Uterus (tissue), 2 donors: Measurements from ENCODE around the gene RGS6.

ENCODE experiments used
- POLR2A ChIP-seq, 2 donors: fragments of 450-650 bp; IDR thresholded peaks; one replicate each; pipeline ENCODE4 v1.6.1; 2016; ENCODE audit warnings: antibody characterized with exemption in 2 of 2, mild to moderate bottlenecking in 1 of 2, moderate library complexity in 1 of 2
- TF ChIP-seq, protein P1 (sequence below), 4 experiments: fragments of 200-600 bp in 2 of 4; fragments of 450-650 bp in 2 of 4; sonication (generic) in 2 of 4; IDR thresholded peaks; one replicate each; pipeline ENCODE4 v1.5.1; 2016 to 2019; ENCODE audit warnings: antibody characterized with exemption in 4 of 4, mild to moderate bottlenecking in 2 of 4, moderate library complexity in 1 of 4

DNA sequence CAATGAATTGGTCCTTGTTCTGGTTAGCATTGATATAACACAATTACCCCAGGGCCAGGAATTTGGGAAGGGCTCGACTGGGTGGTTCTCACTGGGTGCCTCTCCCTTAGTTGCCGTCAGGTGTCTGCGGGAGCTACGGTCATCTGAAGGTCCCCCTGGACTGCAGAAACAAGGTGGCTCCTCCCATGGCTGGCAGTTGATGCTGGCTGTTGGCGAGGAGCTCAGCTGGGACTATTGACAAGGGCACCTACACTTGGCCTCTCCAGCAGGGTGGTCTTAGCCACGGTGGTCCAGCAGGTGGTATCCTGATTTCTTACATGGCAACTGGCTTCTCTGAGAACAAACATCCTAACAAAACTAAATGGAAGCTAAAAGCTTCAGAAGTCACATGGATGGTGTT, 41.0 kb upstream of the RGS6 start:
- TF ChIP-seq, protein P1, sequence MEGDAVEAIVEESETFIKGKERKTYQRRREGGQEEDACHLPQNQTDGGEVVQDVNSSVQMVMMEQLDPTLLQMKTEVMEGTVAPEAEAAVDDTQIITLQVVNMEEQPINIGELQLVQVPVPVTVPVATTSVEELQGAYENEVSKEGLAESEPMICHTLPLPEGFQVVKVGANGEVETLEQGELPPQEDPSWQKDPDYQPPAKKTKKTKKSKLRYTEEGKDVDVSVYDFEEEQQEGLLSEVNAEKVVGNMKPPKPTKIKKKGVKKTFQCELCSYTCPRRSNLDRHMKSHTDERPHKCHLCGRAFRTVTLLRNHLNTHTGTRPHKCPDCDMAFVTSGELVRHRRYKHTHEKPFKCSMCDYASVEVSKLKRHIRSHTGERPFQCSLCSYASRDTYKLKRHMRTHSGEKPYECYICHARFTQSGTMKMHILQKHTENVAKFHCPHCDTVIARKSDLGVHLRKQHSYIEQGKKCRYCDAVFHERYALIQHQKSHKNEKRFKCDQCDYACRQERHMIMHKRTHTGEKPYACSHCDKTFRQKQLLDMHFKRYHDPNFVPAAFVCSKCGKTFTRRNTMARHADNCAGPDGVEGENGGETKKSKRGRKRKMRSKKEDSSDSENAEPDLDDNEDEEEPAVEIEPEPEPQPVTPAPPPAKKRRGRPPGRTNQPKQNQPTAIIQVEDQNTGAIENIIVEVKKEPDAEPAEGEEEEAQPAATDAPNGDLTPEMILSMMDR (IDR thresholded peaks at IDR 0.05), result no peak
- TF ChIP-seq POLR2A (IDR thresholded peaks at IDR 0.05), result no peak
